GM12872 (cell line): ENCODE data around the gene PIK3C2A.

Experiments
- CTCF ChIP-seq: IDR thresholded peaks from 3 replicates; pipeline ENCODE4 v1.5.1; 2011; ENCODE audit warnings: low read depth, mild to moderate bottlenecking, low read length, moderate library complexity; ENCODE audit not compliant: insufficient read depth

The PIK3C2A gene

GRCh38 chr11:17207317-17208256, at the start of gene PIK3C2A:
PIK3C2A (minus strand) TSS chr11:17207986; CDS start chr11:17169741, 38,245 bp downstream.
- TF ChIP-seq CTCF = no peak

GRCh38 chr11:17257196-17257595, 49.4 kb upstream of the PIK3C2A start:
- no peak for TF ChIP-seq CTCF

- no peak for TF ChIP-seq CTCF
These were observed 48.7 kb upstream of the PIK3C2A start for GRCh38 chr11:17256512-17256911.

- no peak for TF ChIP-seq CTCF
These were observed 44.9 kb upstream of the PIK3C2A start for GRCh38 chr11:17252704-17253103.

GRCh38 chr11:17250561-17251350, 43.0 kb upstream of the PIK3C2A start:
- TF ChIP-seq CTCF = no peak

GRCh38 chr11:17244046-17244445, 36.3 kb upstream of the PIK3C2A start:
- TF ChIP-seq CTCF = no peak

GRCh38 chr11:17240780-17241179, 33.0 kb upstream of the PIK3C2A start:
- TF ChIP-seq CTCF = no peak
